ENCODE data around the gene ZC3H15. TPM values are rescaled to one million over a fixed set of nuclear protein-coding genes. Genes with fewer than 3 reads are reported as not detected.
A peak's percentile ranks its signal among the peaks of the same experiment; 100 is the strongest.
"Not testable (repeated sequence)": the region's sequence is repeated elsewhere in the genome, so short reads cannot be mapped to it uniquely, and the experiment has no call there.

ZC3H15 gene
- polyA plus RNA-seq, 2 of the 4 experiments (the other 2 are of a cell fraction): 99.2 to 191 TPM

DNA sequence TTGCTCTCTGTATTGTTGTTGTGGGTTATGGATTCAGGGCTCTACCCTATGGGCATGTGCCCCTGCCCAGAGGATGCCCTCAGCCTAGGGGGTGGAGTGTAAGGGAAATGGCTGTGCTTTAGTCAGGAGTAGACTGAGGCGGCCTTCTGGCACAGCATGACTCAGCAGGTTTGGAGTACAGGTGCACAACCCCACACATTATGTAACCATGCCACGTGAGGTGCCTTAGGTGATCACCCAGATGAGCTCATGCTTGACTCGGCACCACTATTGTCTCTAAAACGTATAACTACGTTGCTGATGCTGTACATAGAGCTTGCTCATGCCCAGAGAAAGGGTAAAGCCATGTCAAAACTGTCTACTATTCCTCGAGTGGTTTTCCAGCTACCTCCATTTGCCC is 48.3 kb upstream of the ZC3H15 start:
- no peak for FAIRE-seq
- no peak for ATAC-seq

GRCh38 chr2:186439673-186440095 is 46.4 kb upstream of the ZC3H15 start:
- ATAC-seq, POLR2A ChIA-PET, H3K4me3 ChIP-seq, H3K9me3 ChIP-seq, FAIRE-seq: not testable (repeated sequence)
- peak in 1 of 2 experiments; percentile 33 for DNase-seq (ENCODE audit: low read depth in 1 of 2, low spot score in 1 of 2)
- CTCF ChIA-PET: interaction anchor here (0.5 kb wide), 1 partner anchor 41 kb away, joined by 3 read pairs; no protein-coding TSS in a partner anchor
- peaks cover 12% of the 10 kb centered on the region; the same call in 2 of the 3 replicates for H3K4me1 ChIP-seq
- peak in 1 of 2 experiments; percentile 35; a peak in 1 of 4 replicates for TF ChIP-seq CEBPB (IDR thresholded peaks at IDR 0.05)
- H3K4me2 ChIP-seq: peak overlapping the region; percentile 49
- peak overlapping the region; percentile 20 to 28; a peak in 1 of 6 replicates for H3K27ac ChIP-seq
- WGBS (ENCODE audit: missing lambda C conversion rate): 40% methylated on average over 5 of the region's 5 CpGs

More for the DNA sequence above, 48.3 kb upstream of the ZC3H15 start:
- H3K27ac ChIP-seq: 0 out of 6 replicates have a peak overlapping the region, but pooled peaks of 1 of the 2 experiments have one; percentile 30
- H3K4me3 ChIP-seq: no peak overlapping the region
- H3K4me2 ChIP-seq: no peak overlapping the region
- WGBS (ENCODE audit: missing lambda C conversion rate): 88% methylated on average over 6 of the region's 6 CpGs
- H3K4me1 ChIP-seq: peaks cover 12% of the 10 kb centered on the region; the same call in 2 of the 3 replicates
- DNase-seq (ENCODE audit: low read depth in 1 of 2, low spot score in 1 of 2): no peak
- TF ChIP-seq MAFK (IDR thresholded peaks at IDR 0.05; ENCODE audit: partially characterized antibody) (peak; percentile 64), SMC3 (IDR thresholded peaks at IDR 0.05) (no peak), ATOH8 (CRISPR knock-in tag; IDR thresholded peaks at IDR 0.05; ENCODE audit: low read depth) (no peak), KDM5A (IDR thresholded peaks at IDR 0.05) (no peak), NFE2L2 (conservative IDR thresholded peaks at IDR 0.05; ENCODE audit: low read length) (peak; percentile 64), FOSL2 (IDR thresholded peaks at IDR 0.05) (no peak), FOSL2 (CRISPR knock-in tag; IDR thresholded peaks at IDR 0.05) (no peak), MAZ (IDR thresholded peaks at IDR 0.05; ENCODE audit: borderline replicate concordance, low read depth, low read length) (no peak), ZNF302 (CRISPR knock-in tag; IDR thresholded peaks at IDR 0.05) (no peak), TFCP2L1 (CRISPR knock-in tag; IDR thresholded peaks at IDR 0.05) (no peak)
- ChIA-PET POLR2A (no interaction called here), CTCF (no interaction called here)
- no peaks in the 10 kb centered on the region; the same call in 2 of the 3 replicates for H3K9me3 ChIP-seq

GRCh38 chr2:186440506-186440905 is 45.6 kb upstream of the ZC3H15 start:
- 75% methylated on average over 3 of the region's 3 CpGs for WGBS (ENCODE audit: missing lambda C conversion rate)
- TF ChIP-seq MAFK (IDR thresholded peaks at IDR 0.05; ENCODE audit: partially characterized antibody) (peak; percentile 66), ZSCAN20 (CRISPR knock-in tag; IDR thresholded peaks at IDR 0.05) (no peak)
- Histone ChIP-seq H3K27ac (no peak overlapping the region), H3K4me3 (no peak overlapping the region), H3K4me1 (peaks cover 12% of the 10 kb centered on the region; the same call in 2 of the 3 replicates), H3K4me2 (no peak overlapping the region), H3K9me3 (no peaks in the 10 kb centered on the region; the same call in 2 of the 3 replicates)
- DNase-seq (ENCODE audit: low read depth in 1 of 2, low spot score in 1 of 2) (no peak), FAIRE-seq (no peak), ATAC-seq (no peak)
- ChIA-PET CTCF (no interaction called here), POLR2A (no interaction called here)

- ATAC-seq: no peak
Measured at GRCh38 chr2:186442885-186443284, 43.2 kb upstream of the ZC3H15 start.

More at GRCh38 chr2:186442885-186443284, 43.2 kb upstream of the ZC3H15 start:
- no peak for DNase-seq (ENCODE audit: low read depth in 1 of 2, low spot score in 1 of 2)
- 84% methylated on average over 3 of the region's 3 CpGs for WGBS (ENCODE audit: missing lambda C conversion rate)
- Histone ChIP-seq H3K4me1 (peaks cover 12% of the 10 kb centered on the region; the same call in 2 of the 3 replicates), H3K4me3 (no peak overlapping the region), H3K4me2 (no peak overlapping the region), H3K27ac (no peak overlapping the region), H3K9me3 (no peaks in the 10 kb centered on the region; the same call in 2 of the 3 replicates)
- FAIRE-seq: no peak
- POLR2A ChIA-PET: no interaction called here
- CTCF ChIA-PET: no interaction called here
- TF ChIP-seq SMC3 (IDR thresholded peaks at IDR 0.05): no peak
- TF ChIP-seq, protein P1, sequence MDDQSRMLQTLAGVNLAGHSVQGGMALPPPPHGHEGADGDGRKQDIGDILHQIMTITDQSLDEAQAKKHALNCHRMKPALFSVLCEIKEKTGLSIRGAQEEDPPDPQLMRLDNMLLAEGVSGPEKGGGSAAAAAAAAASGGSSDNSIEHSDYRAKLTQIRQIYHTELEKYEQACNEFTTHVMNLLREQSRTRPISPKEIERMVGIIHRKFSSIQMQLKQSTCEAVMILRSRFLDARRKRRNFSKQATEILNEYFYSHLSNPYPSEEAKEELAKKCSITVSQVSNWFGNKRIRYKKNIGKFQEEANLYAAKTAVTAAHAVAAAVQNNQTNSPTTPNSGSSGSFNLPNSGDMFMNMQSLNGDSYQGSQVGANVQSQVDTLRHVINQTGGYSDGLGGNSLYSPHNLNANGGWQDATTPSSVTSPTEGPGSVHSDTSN (IDR thresholded peaks at IDR 0.05): no peak
- no peak for TF ChIP-seq BHLHE40 (IDR thresholded peaks at IDR 0.05; ENCODE audit: low read depth, low read length)
- no peak for TF ChIP-seq NR3C1 (IDR thresholded peaks at IDR 0.05)
- TF ChIP-seq FOSB (CRISPR knock-in tag; IDR thresholded peaks at IDR 0.05): no peak
- no peak for TF ChIP-seq EHMT2 (IDR thresholded peaks at IDR 0.05; ENCODE audit: low read depth)
- no peak for TF ChIP-seq GATA3 (IDR thresholded peaks at IDR 0.05; ENCODE audit: borderline replicate concordance)
- no peak for TF ChIP-seq CHD4 (IDR thresholded peaks at IDR 0.05; ENCODE audit: borderline replicate concordance)
- no peak for TF ChIP-seq PHF8 (IDR thresholded peaks at IDR 0.05; ENCODE audit: borderline replicate concordance, low read depth)
- TF ChIP-seq RAD21 (conservative IDR thresholded peaks at IDR 0.05 in 1 of 2, IDR thresholded peaks at IDR 0.05 in 1 of 2): no peak
- no peak for TF ChIP-seq RARB (CRISPR knock-in tag; IDR thresholded peaks at IDR 0.05)
- no peak for TF ChIP-seq MYC (IDR thresholded peaks at IDR 0.05; ENCODE audit: borderline replicate concordance, low read length)
- TF ChIP-seq RCOR1 (IDR thresholded peaks at IDR 0.05; ENCODE audit: low read depth, low read length): no peak
- TF ChIP-seq E2F6 (IDR thresholded peaks at IDR 0.05; ENCODE audit: borderline replicate concordance, low read depth): no peak
- TF ChIP-seq ATOH8 (CRISPR knock-in tag; IDR thresholded peaks at IDR 0.05; ENCODE audit: low read depth): no peak
- no peak for TF ChIP-seq ZNF302 (CRISPR knock-in tag; IDR thresholded peaks at IDR 0.05)
- no peak for TF ChIP-seq SREBF2 (IDR thresholded peaks at IDR 0.05)
- TF ChIP-seq EP300 (IDR thresholded peaks at IDR 0.05): no peak
- no peak for TF ChIP-seq HOXB13 (CRISPR knock-in tag; IDR thresholded peaks at IDR 0.05; ENCODE audit: low read depth)
- no peak for TF ChIP-seq MAFK (IDR thresholded peaks at IDR 0.05; ENCODE audit: partially characterized antibody)

Data from A549 (cell line).